GM21619 (cell line): ENCODE data around the gene RCSD1.

Experiments used
- ATAC-seq: cut with Tn5 transposase; IDR thresholded peaks from one replicate; pipeline ENCODE4 v1.9.1; 2021; ENCODE audit not compliant: unreplicated experiment

RCSD1 gene

GRCh38 chr1:167663002-167663772 is 33.2 kb downstream of the RCSD1 start:
- ATAC-seq, result peak; percentile 74

- no peak for ATAC-seq
Measured at GRCh38 chr1:167665469-167665868, 35.4 kb downstream of the RCSD1 start.

GRCh38 chr1:167666416-167666815 is 36.4 kb downstream of the RCSD1 start:
- no peak for ATAC-seq

- no peak for ATAC-seq
Measured at GRCh38 chr1:167667536-167667935, 37.5 kb downstream of the RCSD1 start.

- peak; percentile 84 for ATAC-seq
Measured at GRCh38 chr1:167668108-167668507, 38.1 kb downstream of the RCSD1 start.

- ATAC-seq, result peak; percentile 65
Measured at GRCh38 chr1:167669209-167670124, 39.4 kb downstream of the RCSD1 start.

GRCh38 chr1:167670563-167670962 is 40.5 kb downstream of the RCSD1 start:
- no peak for ATAC-seq

GRCh38 chr1:167671727-167672511 is 41.9 kb downstream of the RCSD1 start:
- ATAC-seq, result no peak

- no peak for ATAC-seq
Measured at GRCh38 chr1:167672831-167673230, 42.8 kb downstream of the RCSD1 start.

GRCh38 chr1:167673265-167673664 is 43.2 kb downstream of the RCSD1 start:
- ATAC-seq, result no peak

- ATAC-seq, result no peak
Measured at GRCh38 chr1:167674156-167674555, 44.1 kb downstream of the RCSD1 start.

GRCh38 chr1:167675440-167675839 is 45.4 kb downstream of the RCSD1 start:
- no peak for ATAC-seq

- peak; percentile 67 for ATAC-seq
Measured at GRCh38 chr1:167676205-167676915, 46.3 kb downstream of the RCSD1 start.

- no peak for ATAC-seq
Measured at GRCh38 chr1:167676916-167677848, 47.1 kb downstream of the RCSD1 start.

- ATAC-seq, result no peak
Measured at GRCh38 chr1:167678422-167678821, 48.4 kb downstream of the RCSD1 start.

- no peak for ATAC-seq
Measured at GRCh38 chr1:167678838-167679237, 48.8 kb downstream of the RCSD1 start.

- no peak for ATAC-seq
Measured at GRCh38 chr1:167679714-167680113, 49.7 kb downstream of the RCSD1 start.

- ATAC-seq, result no peak
Measured at GRCh38 chr1:167681024-167681423, 51.0 kb downstream of the RCSD1 start.

GRCh38 chr1:167681451-167682098 is 51.5 kb downstream of the RCSD1 start:
- ATAC-seq, result no peak
